DMS114 treated with DMSO at 0.1 percent for 48 hours (cell line): Measurements from ENCODE around the gene SARNP.

ENCODE experiments used
- DNase-seq: peaks from one replicate; lab custom pipeline; 2025; ENCODE audit not compliant: unreplicated experiment; lab: John Stamatoyannopoulos, UW

SARNP gene

DNA sequence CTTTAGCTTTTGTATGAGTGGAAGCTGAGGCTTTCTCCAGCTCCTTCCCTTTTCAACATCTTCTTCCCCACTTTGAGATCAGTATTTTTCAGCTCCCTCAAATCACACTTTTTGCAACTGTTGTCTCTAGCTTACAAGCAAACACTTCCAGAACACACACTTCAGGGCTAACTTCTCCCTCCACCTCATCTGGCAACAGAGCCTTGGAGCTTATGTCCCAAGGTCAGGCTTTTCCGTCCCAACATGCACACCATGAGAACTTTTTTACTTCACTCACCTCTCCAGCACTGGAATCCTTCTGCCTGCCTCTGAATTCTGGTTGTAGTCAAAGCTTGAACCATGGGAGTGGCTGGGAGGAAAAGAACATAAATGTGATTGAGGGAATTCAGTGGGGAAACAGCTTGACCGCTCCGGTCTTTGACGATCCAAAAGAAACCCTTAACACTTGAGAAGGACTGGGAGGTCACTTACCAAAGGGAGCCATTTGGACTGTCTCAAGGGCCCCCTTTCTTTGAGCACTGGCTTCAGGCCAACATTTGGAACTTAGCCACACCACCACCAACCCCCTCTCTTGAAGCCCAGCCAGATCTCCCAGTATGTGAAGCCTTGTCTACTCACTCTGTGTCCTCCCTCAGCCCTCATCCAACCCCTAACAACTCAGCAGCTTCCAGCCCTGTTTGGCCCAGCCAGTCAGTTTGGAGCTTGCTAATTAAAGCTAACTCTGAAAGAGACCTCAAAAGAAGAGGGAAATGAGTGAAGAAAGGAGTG is 105.6 kb downstream of the SARNP start:
- no peak for DNase-seq

DNA sequence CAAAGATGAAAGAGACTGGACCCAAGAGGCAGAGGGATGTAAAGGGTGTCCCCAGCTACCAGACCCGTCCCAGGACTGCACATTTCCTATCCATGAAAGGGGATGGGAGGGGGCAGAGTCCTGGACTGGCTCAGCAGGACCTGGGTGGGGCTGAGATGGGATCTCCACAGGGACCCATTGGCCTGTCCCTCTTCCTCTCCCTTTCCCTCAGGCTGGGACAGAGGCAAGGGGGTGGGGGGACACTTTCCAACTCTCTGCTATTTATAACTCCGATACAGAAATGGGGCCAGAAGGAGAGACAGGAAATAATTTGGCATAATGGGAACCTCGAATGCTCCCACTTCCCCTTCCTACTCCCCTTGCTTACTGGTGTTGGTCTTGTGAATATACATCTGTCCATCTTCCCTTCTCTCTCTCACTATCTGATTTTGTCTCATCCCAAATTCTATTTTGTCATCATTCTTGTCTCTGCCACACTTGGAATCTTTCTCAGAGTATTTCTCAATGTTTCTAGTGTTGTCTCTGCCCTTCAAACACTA is 108.8 kb downstream of the SARNP start:
- DNase-seq: no peak

DNA sequence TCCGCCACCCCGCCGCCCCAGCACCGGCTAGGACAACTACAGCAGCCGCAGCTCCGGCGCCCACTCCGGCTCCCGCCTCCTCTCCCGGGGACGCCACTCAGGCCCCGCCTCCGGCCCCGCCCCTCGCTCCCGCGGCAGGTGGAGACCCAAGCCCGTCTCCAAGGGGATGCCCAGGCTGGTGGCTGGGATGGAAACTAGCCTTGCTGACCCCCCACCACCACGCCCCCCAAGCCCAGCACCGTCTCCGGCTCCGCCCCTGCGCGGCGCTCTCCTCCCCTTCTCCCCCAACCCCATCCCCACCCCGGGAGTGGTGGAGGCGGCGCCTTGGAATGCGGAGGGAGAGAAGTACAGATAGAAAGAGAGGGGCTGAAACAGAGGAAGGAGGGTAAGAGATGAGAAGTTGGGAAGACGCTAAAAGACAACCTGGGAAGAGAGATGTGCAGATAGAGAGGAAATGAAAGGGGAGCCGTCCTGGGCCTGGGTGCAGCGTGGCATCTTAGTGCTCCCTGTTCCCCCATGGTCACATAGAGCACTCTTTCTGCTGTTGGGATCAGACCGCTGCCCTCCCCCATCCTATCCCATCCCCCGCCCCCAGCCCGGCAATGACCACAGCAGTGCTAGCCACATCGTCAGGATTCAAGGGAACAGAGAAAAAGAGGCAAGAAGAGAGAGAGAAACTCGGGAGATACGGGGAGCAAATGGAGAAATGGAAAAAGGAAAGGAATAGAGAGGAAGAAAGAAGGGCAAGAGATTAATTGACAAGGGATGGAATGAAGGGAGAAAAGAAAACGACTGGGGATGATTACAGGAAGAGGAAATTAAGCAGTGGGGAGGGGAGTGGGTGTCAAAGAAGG is 109.5 kb downstream of the SARNP start, which contains the start of gene ITGA7:
ITGA7 (minus strand) TSS at position 64 of the 854 bp plus-strand sequence. CDS start 222 bp downstream, outside the sequence.
- peak; percentile 42 for DNase-seq
